ENCODE results near the gene RTP2. TPM values are rescaled to one million over a fixed set of nuclear protein-coding genes. Genes with fewer than 3 reads are reported as not detected.

The RTP2 gene
- total and polyA plus RNA-seq, 2 of the 4 experiments (the other 2 are of a cell fraction) = not detected

- Histone ChIP-seq H3K18ac (ENCODE audit: low read depth, low read length) (no peak overlapping the region), H2BK5ac (ENCODE audit: low read depth, low read length, poor library complexity, severe bottlenecking) (no peak overlapping the region), H3K4me2 (ENCODE audit: low read depth, low read length) (no peak overlapping the region), H4K5ac (ENCODE audit: low read depth, low read length) (no peak overlapping the region), H3K14ac (replicated peaks; ENCODE audit: low read depth, low read length) (no peak overlapping the region), H3K27me3 (ENCODE audit: control insufficient read depth, insufficient read depth, low read length) (no peaks in the 10 kb centered on the region), H4K20me1 (ENCODE audit: insufficient read depth, low read length) (peaks cover 6% of the 10 kb centered on the region), H3K56ac (ENCODE audit: extremely low read depth, insufficient read depth, low read length) (no peak overlapping the region), H2BK15ac (ENCODE audit: low read depth, low read length) (no peak overlapping the region), H3K27ac (ENCODE audit: insufficient read depth, low read length) (no peak overlapping the region), H3K36me3 (ENCODE audit: control insufficient read depth, insufficient read depth, low read length) (peaks cover 83% of the 10 kb centered on the region), H3K4ac (ENCODE audit: low read depth, low read length) (no peak overlapping the region), H2BK20ac (ENCODE audit: low read depth, low read length) (no peak overlapping the region), H2BK120ac (ENCODE audit: low read depth, low read length) (no peak overlapping the region), H3K9me3 (ENCODE audit: control insufficient read depth, insufficient read depth, low read length) (no peaks in the 10 kb centered on the region), H3K79me1 (ENCODE audit: low read depth in 1 of 2, low read length in 2 of 2) (peaks cover 14 to 21% of the 10 kb centered on the region in 2 experiments), H4K91ac (ENCODE audit: insufficient read depth, low read depth, low read length) (no peak overlapping the region), H3K4me3 (ENCODE audit: insufficient read depth, low read depth, low read length) (no peak overlapping the region), H3K23ac (ENCODE audit: low read depth, low read length) (no peak overlapping the region), H3K4me1 (ENCODE audit: control insufficient read depth, insufficient read depth, low read length) (no peaks in the 10 kb centered on the region), H2AK9ac (replicated peaks; ENCODE audit: low read depth, low read length, poor library complexity) (no peak overlapping the region), H2AFZ (replicated peaks; ENCODE audit: low read length, poor library complexity) (no peak overlapping the region), H4K8ac (ENCODE audit: low read depth in 2 of 2, low read length in 2 of 2) (no peak overlapping the region), H3K9ac (ENCODE audit: low read depth, low read length) (no peak overlapping the region), H2AK5ac (ENCODE audit: low read depth, low read length) (no peak overlapping the region), H3K9me1 (ENCODE audit: insufficient read depth, low read length) (peaks cover 5% of the 10 kb centered on the region; the same call in 1 of the 2 replicates)
- ChIA-PET CTCF (no interaction called here), POLR2A (ENCODE audit: unreplicated experiment) (no interaction called here)
- no TSS peak for BruUV-seq (replicated peaks)
- no peak for ATAC-seq (ENCODE audit: low read depth)
- dilution Hi-C loops (cut with HindIII; ENCODE audit: low sequenced_read_pairs, unreplicated experiment) (loop anchor here (25.0 kb wide), 1 partner anchor 586 kb away; no protein-coding TSS in a partner anchor), intact Hi-C loops (cut with micrococcal nuclease) (no loop called here), in situ Hi-C loops (cut with MboI; ENCODE audit: low sequenced_read_pairs) (loop anchor here (25.0 kb wide), 4 partner anchors 686 to 1036 kb away; no protein-coding TSS in a partner anchor)
- no peak for DNase-seq
- WGBS, 2 experiments (ENCODE audit: extremely low coverage in 2 of 2, insufficient read length in 1 of 2) = 100% methylated on average over 1 of the region's 13 CpGs; no CpG with 5 or more reads in 1 of the 2 experiments
- TF ChIP-seq ELK1 (IDR thresholded peaks at IDR 0.05; ENCODE audit: borderline replicate concordance, low read depth, low read length) (no peak), BHLHE40 (IDR thresholded peaks at IDR 0.05; ENCODE audit: low read depth, low read length) (no peak), MAFK (IDR thresholded peaks at IDR 0.05; ENCODE audit: low read depth, low read length) (no peak), SMC3 (IDR thresholded peaks at IDR 0.05; ENCODE audit: low read depth, low read length) (no peak), CTCF (conservative IDR thresholded peaks at IDR 0.05; ENCODE audit: low read depth, low read length) (no peak), RFX5 (IDR thresholded peaks at IDR 0.05; ENCODE audit: low read depth, low read length) (no peak), FOS (IDR thresholded peaks at IDR 0.05; ENCODE audit: low read depth, low read length) (no peak), CHD1 (IDR thresholded peaks at IDR 0.05; ENCODE audit: low read depth, low read length) (no peak), POLR2A (IDR thresholded peaks at IDR 0.05; ENCODE audit: low read depth, low read length) (no peak), MAZ (IDR thresholded peaks at IDR 0.05; ENCODE audit: borderline replicate concordance, low read depth, low read length) (no peak), NFE2L2 (IDR thresholded peaks at IDR 0.05; ENCODE audit: low read depth, low read length) (no peak), CEBPB (IDR thresholded peaks at IDR 0.05; ENCODE audit: low read depth, low read length) (no peak), RAD21 (IDR thresholded peaks at IDR 0.05; ENCODE audit: low read length) (no peak), MXI1 (IDR thresholded peaks at IDR 0.05; ENCODE audit: borderline replicate concordance, low read depth, low read length) (no peak), RCOR1 (IDR thresholded peaks at IDR 0.05; ENCODE audit: insufficient replicate concordance, low read length) (no peak), USF2 (IDR thresholded peaks at IDR 0.05; ENCODE audit: low read depth, low read length) (no peak)
These were observed 24.2 kb upstream of the RTP2 start for GRCh38 chr3:187726564-187726963.
